Peyer's patch (tissue), 4 donors: ENCODE measurements around the gene MCF2L.

Experiments
- POLR2A ChIP-seq, 2 donors: fragments of 450-650 bp; IDR thresholded peaks; one replicate each; pipeline ENCODE4 v1.5.1; 2017; ENCODE audit warnings: antibody characterized with exemption in 2 of 2, mild to moderate bottlenecking in 2 of 2, moderate library complexity in 2 of 2
- TF ChIP-seq, protein P1 (sequence below), 6 experiments: fragments of 450-650 bp in 4 of 6; fragments of 200-600 bp in 2 of 6; sonication (generic) in 1 of 6; IDR thresholded peaks; one replicate each; pipeline ENCODE4 v1.5.1; 2017 to 2019; ENCODE audit warnings: antibody characterized with exemption in 6 of 6, mild to moderate bottlenecking in 3 of 6, moderate library complexity in 1 of 6

DNA sequence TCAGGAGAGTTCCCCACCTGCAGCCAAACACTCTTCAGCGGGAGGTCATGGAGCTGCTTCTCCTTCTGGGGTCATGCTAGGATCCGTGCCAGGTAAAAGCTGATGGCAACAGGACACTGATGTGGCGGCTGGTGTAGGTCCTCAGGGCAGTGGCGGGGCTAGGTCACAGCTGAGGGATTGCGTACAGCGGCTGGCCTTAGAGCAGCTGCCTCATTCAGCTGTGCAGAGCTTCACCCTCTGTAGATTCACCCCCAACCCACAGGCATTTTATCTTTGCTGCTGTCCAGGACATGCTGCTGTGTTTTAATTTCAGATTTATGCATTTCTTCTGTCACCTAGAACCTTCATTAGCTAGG, 2.3 kb downstream of the MCF2L start:
- TF ChIP-seq, protein P1, sequence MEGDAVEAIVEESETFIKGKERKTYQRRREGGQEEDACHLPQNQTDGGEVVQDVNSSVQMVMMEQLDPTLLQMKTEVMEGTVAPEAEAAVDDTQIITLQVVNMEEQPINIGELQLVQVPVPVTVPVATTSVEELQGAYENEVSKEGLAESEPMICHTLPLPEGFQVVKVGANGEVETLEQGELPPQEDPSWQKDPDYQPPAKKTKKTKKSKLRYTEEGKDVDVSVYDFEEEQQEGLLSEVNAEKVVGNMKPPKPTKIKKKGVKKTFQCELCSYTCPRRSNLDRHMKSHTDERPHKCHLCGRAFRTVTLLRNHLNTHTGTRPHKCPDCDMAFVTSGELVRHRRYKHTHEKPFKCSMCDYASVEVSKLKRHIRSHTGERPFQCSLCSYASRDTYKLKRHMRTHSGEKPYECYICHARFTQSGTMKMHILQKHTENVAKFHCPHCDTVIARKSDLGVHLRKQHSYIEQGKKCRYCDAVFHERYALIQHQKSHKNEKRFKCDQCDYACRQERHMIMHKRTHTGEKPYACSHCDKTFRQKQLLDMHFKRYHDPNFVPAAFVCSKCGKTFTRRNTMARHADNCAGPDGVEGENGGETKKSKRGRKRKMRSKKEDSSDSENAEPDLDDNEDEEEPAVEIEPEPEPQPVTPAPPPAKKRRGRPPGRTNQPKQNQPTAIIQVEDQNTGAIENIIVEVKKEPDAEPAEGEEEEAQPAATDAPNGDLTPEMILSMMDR (IDR thresholded peaks at IDR 0.05), result no peak
- TF ChIP-seq POLR2A (IDR thresholded peaks at IDR 0.05), result no peak
